ENCODE data around the gene LNPEP. TPM values are rescaled to one million over a fixed set of nuclear protein-coding genes. Genes with fewer than 3 reads are reported as not detected.

LNPEP gene
- total and polyA plus RNA-seq, 2 donors (not counting 1 experiment from before 2014, with no cell fraction given), result 10.5 to 92.9 TPM

DNA sequence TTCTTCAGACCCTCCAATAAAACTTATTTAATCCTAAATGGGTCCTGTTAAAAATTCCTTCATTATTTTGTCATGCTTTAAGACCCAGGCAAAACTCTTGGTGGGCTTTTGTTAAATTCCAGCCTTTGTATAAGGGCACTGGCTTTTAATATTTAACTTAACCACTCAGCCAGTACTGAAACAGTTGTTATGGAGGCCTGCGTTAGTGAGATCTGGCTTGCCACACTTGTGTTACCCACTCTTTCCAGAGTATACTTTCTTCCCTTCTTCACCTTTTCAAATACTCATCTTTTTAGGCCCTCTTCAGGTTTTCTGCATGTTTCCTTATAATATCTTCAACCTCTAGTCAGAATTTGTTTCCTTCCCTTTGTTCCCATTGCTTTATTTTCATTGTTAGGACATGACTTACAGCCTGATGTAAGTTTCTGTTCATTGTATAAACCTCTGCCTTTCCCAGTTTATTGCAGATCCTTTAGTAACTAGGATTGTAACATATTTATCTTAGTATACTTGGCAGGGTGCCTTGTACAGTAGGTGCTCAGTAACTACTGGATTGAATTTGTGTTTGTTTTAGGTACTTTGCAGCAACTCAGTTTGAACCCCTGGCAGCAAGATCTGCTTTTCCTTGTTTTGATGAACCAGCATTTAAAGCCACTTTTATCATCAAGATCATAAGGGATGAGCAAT lies 48.8 kb downstream of the LNPEP start:
- no peaks in the 10 kb centered on the region for H3K27me3 Mint-ChIP-seq
- H3K9me3 Mint-ChIP-seq (ENCODE audit: insufficient read depth), result no peaks in the 10 kb centered on the region
- Histone ChIP-seq H3K4me3 (ENCODE audit: control extremely low read depth in 1 of 5, extremely low read depth in 1 of 5, insufficient read depth in 1 of 5, low read depth in 2 of 5, low read length in 4 of 5) (no peak overlapping the region), H3K9ac (ENCODE audit: low read length) (no peak overlapping the region), H3K9me3 (ENCODE audit: control extremely low read depth in 1 of 3, control insufficient read depth in 2 of 3, insufficient read depth in 1 of 3, low read length in 2 of 3) (no peaks in the 10 kb centered on the region), H3K36me3 (replicated peaks in 1 of 2; ENCODE audit: control extremely low read depth in 1 of 2, control insufficient read depth in 1 of 2, extremely low read depth in 1 of 2, insufficient read depth in 2 of 2, low read length in 1 of 2) (peaks cover 11 to 63% of the 10 kb centered on the region in 2 experiments), H3K27me3 (replicated peaks in 1 of 4; ENCODE audit: control extremely low read depth in 1 of 4, control insufficient read depth in 3 of 4, insufficient read depth in 4 of 4, low read length in 3 of 4) (no peaks in the 10 kb centered on the region), H2AFZ (ENCODE audit: insufficient read depth, low read depth, low read length, poor library complexity, severe bottlenecking) (no peak overlapping the region), H3K4me2 (replicated peaks; ENCODE audit: low read depth, low read length, poor library complexity, severe bottlenecking) (no peak overlapping the region), H3K79me2 (ENCODE audit: control insufficient read depth, insufficient read depth, low read length) (peaks cover 69% of the 10 kb centered on the region), H4K20me1 (ENCODE audit: control insufficient read depth, insufficient read depth, low read length, poor library complexity, severe bottlenecking) (peaks cover 18% of the 10 kb centered on the region), H3K4me1 (ENCODE audit: control insufficient read depth in 2 of 2, insufficient read depth in 2 of 2, low read length in 2 of 2) (no peaks in the 10 kb centered on the region), H3K27ac (ENCODE audit: low read length in 2 of 2) (no peak overlapping the region)
- DNase-seq, result no peak
- TF ChIP-seq, protein P1, sequence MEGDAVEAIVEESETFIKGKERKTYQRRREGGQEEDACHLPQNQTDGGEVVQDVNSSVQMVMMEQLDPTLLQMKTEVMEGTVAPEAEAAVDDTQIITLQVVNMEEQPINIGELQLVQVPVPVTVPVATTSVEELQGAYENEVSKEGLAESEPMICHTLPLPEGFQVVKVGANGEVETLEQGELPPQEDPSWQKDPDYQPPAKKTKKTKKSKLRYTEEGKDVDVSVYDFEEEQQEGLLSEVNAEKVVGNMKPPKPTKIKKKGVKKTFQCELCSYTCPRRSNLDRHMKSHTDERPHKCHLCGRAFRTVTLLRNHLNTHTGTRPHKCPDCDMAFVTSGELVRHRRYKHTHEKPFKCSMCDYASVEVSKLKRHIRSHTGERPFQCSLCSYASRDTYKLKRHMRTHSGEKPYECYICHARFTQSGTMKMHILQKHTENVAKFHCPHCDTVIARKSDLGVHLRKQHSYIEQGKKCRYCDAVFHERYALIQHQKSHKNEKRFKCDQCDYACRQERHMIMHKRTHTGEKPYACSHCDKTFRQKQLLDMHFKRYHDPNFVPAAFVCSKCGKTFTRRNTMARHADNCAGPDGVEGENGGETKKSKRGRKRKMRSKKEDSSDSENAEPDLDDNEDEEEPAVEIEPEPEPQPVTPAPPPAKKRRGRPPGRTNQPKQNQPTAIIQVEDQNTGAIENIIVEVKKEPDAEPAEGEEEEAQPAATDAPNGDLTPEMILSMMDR (IDR thresholded peaks at IDR 0.05), result no peak
- TF ChIP-seq EZH2 (IDR thresholded peaks at IDR 0.05; ENCODE audit: borderline replicate concordance, insufficient read depth, low read depth, low read length, poor library complexity, severe bottlenecking), result no peak
- no peak overlapping the region for H3K4me3 Mint-ChIP-seq
- POLR2A ChIA-PET, result no interaction called here
- peaks cover 15% of the 10 kb centered on the region for H3K4me1 Mint-ChIP-seq
- 60% methylated on average over 1 of the region's 1 CpG for WGBS (ENCODE audit: insufficient coverage)
- intact Hi-C loops (cut with micrococcal nuclease), result no loop called here
- no peak for ATAC-seq (ENCODE audit: low read depth)
- H3K27ac Mint-ChIP-seq, result no peak overlapping the region
- CTCF ChIA-PET, result interaction anchor here (1.0 to 5.7 kb wide), 3 partner anchors 13 to 116 kb away, joined by 4 to 30 read pairs (median 6); no protein-coding TSS in a partner anchor

DNA sequence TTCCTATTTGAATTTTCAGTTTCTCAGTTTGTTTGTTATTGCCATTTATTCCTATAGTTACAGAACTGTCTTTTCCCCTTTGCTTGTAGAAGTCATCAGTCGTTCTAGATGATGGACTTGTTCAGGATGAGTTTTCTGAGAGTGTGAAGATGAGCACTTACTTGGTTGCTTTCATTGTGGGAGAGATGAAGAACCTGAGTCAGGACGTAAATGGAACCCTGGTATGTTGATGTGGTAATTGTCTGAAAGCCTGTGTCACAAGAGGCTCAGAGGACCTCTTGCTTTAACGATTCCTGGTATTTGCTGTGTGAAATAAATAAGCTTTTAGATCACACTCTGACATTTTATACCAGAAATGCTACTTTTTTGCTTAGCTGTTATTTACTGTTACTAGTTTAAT lies 50.6 kb downstream of the LNPEP start:
- 86% methylated on average over 1 of the region's 3 CpGs for WGBS (ENCODE audit: insufficient coverage)
- H3K4me2 ChIP-seq (replicated peaks; ENCODE audit: low read depth, low read length, poor library complexity, severe bottlenecking), result no peak overlapping the region
- Mint-ChIP-seq H3K27ac (peak overlapping the region; percentile 12), H3K4me3 (no peak overlapping the region), H3K4me1 (peaks cover 13% of the 10 kb centered on the region), H3K9me3 (ENCODE audit: insufficient read depth) (no peaks in the 10 kb centered on the region), H3K27me3 (no peaks in the 10 kb centered on the region)
- H3K9ac ChIP-seq (ENCODE audit: low read length), result no peak overlapping the region
- no peaks in the 10 kb centered on the region for H3K4me1 ChIP-seq (ENCODE audit: control insufficient read depth in 2 of 2, insufficient read depth in 2 of 2, low read length in 2 of 2)
- POLR2A ChIA-PET, result no interaction called here
- H3K9me3 ChIP-seq (ENCODE audit: control extremely low read depth in 1 of 3, control insufficient read depth in 2 of 3, insufficient read depth in 1 of 3, low read length in 2 of 3), result no peaks in the 10 kb centered on the region
- H4K20me1 ChIP-seq (ENCODE audit: control insufficient read depth, insufficient read depth, low read length, poor library complexity, severe bottlenecking), result peaks cover 17% of the 10 kb centered on the region
- H3K27ac ChIP-seq (ENCODE audit: low read length in 2 of 2), result peak overlapping the region in 1 of 2 donors; percentile 23
- no peak overlapping the region for H3K4me3 ChIP-seq (ENCODE audit: control extremely low read depth in 1 of 5, extremely low read depth in 1 of 5, insufficient read depth in 1 of 5, low read depth in 2 of 5, low read length in 4 of 5)
- no peak for ATAC-seq (ENCODE audit: low read depth)
- peaks cover 11 to 67% of the 10 kb centered on the region in 2 experiments for H3K36me3 ChIP-seq (replicated peaks in 1 of 2; ENCODE audit: control extremely low read depth in 1 of 2, control insufficient read depth in 1 of 2, extremely low read depth in 1 of 2, insufficient read depth in 2 of 2, low read length in 1 of 2)
- CTCF ChIA-PET, result interaction anchor here (0.8 to 5.7 kb wide), 4 partner anchors 11 to 176 kb away, joined by 3 to 30 read pairs (median 6); no protein-coding TSS in a partner anchor
- DNase-seq, result no peak
- H3K27me3 ChIP-seq (replicated peaks in 1 of 4; ENCODE audit: control extremely low read depth in 1 of 4, control insufficient read depth in 3 of 4, insufficient read depth in 4 of 4, low read length in 3 of 4), result no peaks in the 10 kb centered on the region
- no peak overlapping the region for H2AFZ ChIP-seq (ENCODE audit: insufficient read depth, low read depth, low read length, poor library complexity, severe bottlenecking)
- intact Hi-C loops (cut with micrococcal nuclease), result loop anchor here (2.0 kb wide), 1 partner anchor 14 kb away; no protein-coding TSS in a partner anchor
- H3K79me2 ChIP-seq (ENCODE audit: control insufficient read depth, insufficient read depth, low read length), result peaks cover 64% of the 10 kb centered on the region
- TF ChIP-seq, protein P1 (IDR thresholded peaks at IDR 0.05), result no peak
- no peak for TF ChIP-seq EZH2 (IDR thresholded peaks at IDR 0.05; ENCODE audit: borderline replicate concordance, insufficient read depth, low read depth, low read length, poor library complexity, severe bottlenecking)

Data from B cell (primary cell).